IMR-90 (cell line): ENCODE data around the gene SLC9A2.

Source experiments
- BHLHE40 ChIP-seq: fragments of 150-350 bp; IDR thresholded peaks from 2 replicates; pipeline ENCODE4 v1.6.1; 2016; ENCODE audit warnings: mild to moderate bottlenecking, low read depth, low read length
- CHD1 ChIP-seq: IDR thresholded peaks from 2 replicates; pipeline ENCODE4 v1.6.1; 2012; ENCODE audit warnings: low read depth, low read length, improper control_type of control experiment
- CTCF ChIP-seq: conservative IDR thresholded peaks from 2 replicates; pipeline ENCODE4 v1.5.1; 2012; ENCODE audit warnings: mild to moderate bottlenecking, low read depth, low read length, improper control_type of control experiment
- MAFK ChIP-seq: IDR thresholded peaks from 2 replicates; pipeline ENCODE4 v1.6.1; 2012; ENCODE audit warnings: low read depth, low read length, improper control_type of control experiment
- MAZ ChIP-seq: IDR thresholded peaks from 2 replicates; pipeline ENCODE4 v1.6.1; 2012; ENCODE audit warnings: low read depth, mild to moderate bottlenecking, low read length, improper control_type of control experiment, moderate library complexity, borderline replicate concordance
- MXI1 ChIP-seq: IDR thresholded peaks from 2 replicates; pipeline ENCODE4 v1.6.1; 2012; ENCODE audit warnings: low read depth, mild to moderate bottlenecking, low read length, moderate library complexity, borderline replicate concordance
- RFX5 ChIP-seq: IDR thresholded peaks from 2 replicates; pipeline ENCODE4 v1.8.0; 2012; ENCODE audit warnings: low read depth, mild to moderate bottlenecking, low read length, moderate library complexity

- no peak for TF ChIP-seq MAZ
- TF ChIP-seq CTCF, result no peak
- TF ChIP-seq BHLHE40, result no peak
- no peak for TF ChIP-seq MAFK
- TF ChIP-seq RFX5, result no peak
- TF ChIP-seq MXI1, result no peak
- TF ChIP-seq CHD1, result no peak
Observed at GRCh38 chr2:102588213-102588939, 31.0 kb upstream of the SLC9A2 start.
